GM12874 (cell line): ENCODE results near the gene GPR35.

Source experiments
- TF ChIP-seq, protein P1 (sequence below): IDR thresholded peaks from 2 replicates; pipeline ENCODE4 v1.5.1; 2011; ENCODE audit warnings: low read depth, mild to moderate bottlenecking, control low read depth, low read length, moderate library complexity; ENCODE audit not compliant: insufficient read depth

Gene GPR35

DNA sequence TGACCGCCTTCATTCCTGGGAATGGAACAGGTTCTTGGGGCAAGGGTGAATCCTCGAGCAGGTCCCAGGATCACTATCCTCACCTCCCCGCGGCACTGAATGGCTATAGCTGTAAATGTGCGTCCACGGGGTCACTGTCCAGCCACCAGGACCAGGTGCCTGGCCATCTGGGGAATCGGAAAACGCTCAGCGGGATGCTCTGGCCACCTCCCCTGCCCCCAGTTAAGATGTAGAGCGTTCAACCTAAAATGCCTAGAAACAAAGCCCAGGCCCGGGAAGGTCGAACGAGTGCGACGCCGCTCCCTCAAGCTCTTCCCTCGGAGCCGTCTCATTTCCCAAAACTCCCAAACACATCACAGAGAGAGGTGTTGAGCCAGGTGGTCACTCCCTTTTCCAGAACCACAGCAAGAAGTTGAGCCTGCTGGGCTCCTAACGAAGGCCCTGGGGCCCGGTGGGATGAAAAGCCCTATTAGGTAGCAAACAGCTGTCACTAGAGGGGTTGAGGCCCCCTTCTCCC lies 39.5 kb upstream of the GPR35 start:
- TF ChIP-seq, protein P1, sequence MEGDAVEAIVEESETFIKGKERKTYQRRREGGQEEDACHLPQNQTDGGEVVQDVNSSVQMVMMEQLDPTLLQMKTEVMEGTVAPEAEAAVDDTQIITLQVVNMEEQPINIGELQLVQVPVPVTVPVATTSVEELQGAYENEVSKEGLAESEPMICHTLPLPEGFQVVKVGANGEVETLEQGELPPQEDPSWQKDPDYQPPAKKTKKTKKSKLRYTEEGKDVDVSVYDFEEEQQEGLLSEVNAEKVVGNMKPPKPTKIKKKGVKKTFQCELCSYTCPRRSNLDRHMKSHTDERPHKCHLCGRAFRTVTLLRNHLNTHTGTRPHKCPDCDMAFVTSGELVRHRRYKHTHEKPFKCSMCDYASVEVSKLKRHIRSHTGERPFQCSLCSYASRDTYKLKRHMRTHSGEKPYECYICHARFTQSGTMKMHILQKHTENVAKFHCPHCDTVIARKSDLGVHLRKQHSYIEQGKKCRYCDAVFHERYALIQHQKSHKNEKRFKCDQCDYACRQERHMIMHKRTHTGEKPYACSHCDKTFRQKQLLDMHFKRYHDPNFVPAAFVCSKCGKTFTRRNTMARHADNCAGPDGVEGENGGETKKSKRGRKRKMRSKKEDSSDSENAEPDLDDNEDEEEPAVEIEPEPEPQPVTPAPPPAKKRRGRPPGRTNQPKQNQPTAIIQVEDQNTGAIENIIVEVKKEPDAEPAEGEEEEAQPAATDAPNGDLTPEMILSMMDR: no peak

GRCh38 chr2:240586198-240586918 lies 38.9 kb upstream of the GPR35 start, which contains the start of gene CAPN10:
Gene CAPN10, plus strand, starts transcription at chr2:240586734. Its CDS starts 178 bp downstream, at chr2:240586912.
- TF ChIP-seq, protein P1: no peak

- TF ChIP-seq, protein P1: no peak
Measured at GRCh38 chr2:240586919-240587800, 38.1 kb upstream of the GPR35 start.

- TF ChIP-seq, protein P1: no peak
Measured at GRCh38 chr2:240588006-240588655, 37.1 kb upstream of the GPR35 start.

DNA sequence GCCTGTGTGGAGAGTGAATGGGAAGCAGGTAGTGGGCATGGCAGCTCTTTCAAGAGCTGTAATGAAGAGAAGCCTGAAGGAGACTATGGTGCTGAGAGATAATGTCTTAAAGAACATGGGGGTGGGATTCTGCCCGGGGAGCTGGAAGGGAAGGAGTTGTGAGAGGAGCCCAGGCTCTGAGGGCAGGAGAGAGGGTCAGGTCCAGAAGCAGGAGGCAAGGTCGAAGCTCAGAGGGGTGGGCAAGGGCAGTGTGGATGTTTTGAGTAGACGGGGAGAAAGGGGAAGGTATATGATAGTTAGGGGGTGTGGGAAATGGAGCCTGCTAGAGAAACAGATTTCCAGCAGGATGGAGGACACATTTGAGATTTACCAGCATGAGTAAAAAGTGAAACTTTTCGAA lies 36.6 kb upstream of the GPR35 start:
- TF ChIP-seq, protein P1: no peak

DNA sequence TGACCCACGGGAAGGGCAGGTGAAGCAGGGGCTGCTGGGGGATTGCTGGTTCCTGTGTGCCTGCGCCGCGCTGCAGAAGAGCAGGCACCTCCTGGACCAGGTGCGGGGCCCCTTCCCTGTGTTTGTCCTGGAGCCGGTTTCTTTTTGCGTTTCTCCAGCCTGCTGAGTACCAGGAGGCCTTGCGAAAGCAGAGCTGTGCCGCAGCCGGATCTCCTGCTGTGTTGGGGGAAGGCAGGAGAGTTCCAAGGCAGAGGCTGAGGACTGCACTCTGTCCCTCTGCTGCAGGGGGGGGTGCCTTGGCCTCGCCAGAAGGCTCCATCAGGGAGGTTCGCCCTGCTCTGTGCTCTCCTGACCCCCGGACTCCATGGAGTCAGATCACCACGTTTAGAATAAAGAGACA lies 35.9 kb upstream of the GPR35 start:
- TF ChIP-seq, protein P1: no peak

DNA sequence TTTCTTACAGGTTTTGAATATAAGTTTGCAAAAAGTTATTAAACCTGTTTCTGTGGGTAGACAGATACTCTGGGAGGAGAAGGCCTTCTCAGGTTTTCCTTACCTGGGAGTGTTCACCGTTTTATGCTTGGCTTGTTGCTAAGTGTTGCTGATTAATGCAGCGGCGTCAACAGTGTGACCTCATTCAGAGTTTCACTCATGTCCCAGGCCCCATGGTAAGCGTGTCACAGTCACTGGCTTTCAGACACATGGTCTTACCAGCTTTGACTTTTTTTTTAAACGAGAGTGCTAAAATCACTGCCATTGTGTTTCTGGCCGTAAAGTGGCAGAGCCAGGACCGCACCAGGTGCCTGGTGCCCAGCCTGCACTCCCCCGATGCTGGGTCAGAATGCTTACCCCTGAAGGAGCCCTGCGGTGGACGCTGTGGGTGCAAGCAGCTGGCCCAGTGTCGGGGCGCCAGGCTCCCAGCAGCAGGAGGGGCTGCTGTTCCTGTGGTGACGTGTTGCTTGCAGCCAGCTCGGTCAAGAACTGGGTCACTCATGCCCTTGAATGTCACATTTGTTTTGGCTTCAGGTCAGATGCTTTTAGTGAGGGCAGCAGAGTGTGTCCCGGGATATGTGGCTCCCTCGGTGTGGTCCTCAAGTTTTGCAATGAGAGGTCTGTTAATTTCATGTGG lies 35.3 kb upstream of the GPR35 start:
- TF ChIP-seq, protein P1: no peak
